Measurements from ENCODE around the gene ITSN1.

GRCh38 chr21:33729641-33730040, 87.3 kb downstream of the ITSN1 start:
- TF ChIP-seq POLR2AphosphoS5 (IDR thresholded peaks at IDR 0.05) (no peak), CTCF (IDR thresholded peaks at IDR 0.05) (no peak)

Data from esophagus muscularis mucosa (tissue), 3 donors.